Stimulated activated CD8-positive, alpha-beta memory T cell treated with anti-CD3 and anti-CD28 coated beads, Interleukin-7, amount 100 ng/mL, for 4 hours (primary cell): ENCODE data around the gene THEMIS2.
A peak's percentile ranks its signal among the peaks of the same experiment; 100 is the strongest.
"Not testable (repeated sequence)": the region's sequence is repeated elsewhere in the genome, so short reads cannot be mapped to it uniquely, and the experiment has no call there.

Experiments
- DNase-seq, 2 donors: peaks; one replicate each; pipeline ENCODE4 v3.0.0-alpha.2; 2020; ENCODE audit warnings: low read depth in 2 of 2

Gene THEMIS2

DNA sequence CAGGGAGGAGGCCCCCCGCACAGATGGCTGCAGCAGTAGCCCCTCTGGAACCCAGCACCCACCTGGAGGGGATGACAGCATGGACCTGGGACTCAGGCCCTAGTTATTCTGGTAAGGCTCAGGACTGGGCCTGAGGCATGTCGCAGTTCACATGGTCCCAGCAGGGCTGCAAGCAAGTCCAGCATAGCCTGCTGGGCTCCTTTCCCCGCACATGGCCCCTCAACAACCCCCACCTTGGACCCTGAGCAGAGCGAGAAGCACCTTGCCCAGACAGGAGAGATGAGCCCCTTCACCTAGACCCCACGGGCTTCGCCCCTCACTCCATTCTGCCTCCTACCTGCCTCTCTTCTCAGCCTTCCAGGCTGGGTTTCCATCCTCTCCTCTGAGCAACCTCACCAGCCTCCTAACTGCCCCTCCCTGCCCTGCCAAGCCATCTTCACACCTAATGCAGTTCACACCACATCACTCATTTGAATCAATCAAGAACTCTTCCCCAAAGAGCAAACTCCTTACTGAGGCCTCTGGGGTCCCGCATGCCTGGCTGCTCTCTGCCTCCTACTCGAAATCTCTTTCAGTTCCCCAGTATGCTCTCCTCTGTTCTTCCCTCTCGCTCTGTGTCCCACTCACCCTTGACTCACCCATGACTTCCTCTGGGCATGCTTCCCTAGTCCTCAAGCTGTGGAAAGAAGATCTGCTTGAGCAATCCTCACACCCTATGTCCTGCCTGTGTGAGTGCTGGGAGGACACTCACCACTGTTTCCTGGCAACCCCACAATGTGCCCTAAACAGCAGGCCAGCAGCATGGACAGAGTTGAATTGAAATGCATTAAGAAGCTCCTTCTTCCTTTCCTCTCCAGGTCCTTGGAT is 9.4 kb upstream of the THEMIS2 start:
- DNase-seq, result no peak

DNA sequence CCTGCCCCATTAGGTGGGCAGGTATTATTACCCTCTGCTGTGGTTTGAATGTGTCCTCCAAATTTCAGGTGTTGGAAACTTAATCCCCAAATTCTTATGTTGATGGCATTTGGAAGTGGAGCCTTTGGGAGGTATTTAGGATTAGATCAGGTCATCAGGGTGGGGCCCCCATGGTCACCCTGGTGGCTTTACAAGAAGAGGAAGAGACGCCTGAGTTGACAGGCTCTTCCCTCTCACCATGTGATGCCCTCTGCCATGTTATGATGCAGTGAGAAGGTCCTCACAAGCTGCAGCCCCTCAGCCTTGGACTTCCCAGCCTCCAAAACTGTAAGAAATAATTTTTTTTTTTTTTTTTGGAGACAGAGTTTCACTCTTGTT is 8.8 kb upstream of the THEMIS2 start:
- no peak for DNase-seq

DNA sequence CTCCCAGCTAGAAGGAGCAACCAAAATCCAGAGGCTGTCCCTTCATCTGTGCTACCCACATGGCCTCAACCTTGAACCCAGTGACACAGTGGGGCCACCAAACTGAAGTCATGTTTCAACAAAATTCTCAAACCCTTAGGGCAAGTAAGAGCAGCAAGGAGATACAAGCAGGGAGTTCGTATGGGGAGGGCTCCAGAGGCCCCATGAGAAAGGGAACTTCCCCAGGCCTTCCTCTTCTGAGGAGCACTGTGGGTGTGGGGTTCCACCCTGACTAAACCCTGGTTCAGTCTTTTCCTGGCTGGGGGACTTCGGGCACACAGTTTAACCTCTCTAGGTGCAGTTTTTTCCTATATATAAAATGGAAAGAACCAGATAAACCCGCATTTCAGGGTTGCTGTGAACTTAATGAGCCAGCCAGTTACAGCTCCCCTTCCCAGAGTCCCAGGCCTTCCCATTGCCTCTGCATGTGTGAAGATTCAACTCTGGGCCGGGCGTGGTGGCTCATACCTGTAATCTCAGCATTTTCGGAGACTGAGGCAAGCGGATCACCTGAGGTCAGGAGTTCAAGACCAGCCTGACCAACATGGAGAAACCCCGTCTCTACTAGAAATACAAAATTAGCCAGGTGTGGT is 8.0 kb upstream of the THEMIS2 start:
- no peak for DNase-seq

DNA sequence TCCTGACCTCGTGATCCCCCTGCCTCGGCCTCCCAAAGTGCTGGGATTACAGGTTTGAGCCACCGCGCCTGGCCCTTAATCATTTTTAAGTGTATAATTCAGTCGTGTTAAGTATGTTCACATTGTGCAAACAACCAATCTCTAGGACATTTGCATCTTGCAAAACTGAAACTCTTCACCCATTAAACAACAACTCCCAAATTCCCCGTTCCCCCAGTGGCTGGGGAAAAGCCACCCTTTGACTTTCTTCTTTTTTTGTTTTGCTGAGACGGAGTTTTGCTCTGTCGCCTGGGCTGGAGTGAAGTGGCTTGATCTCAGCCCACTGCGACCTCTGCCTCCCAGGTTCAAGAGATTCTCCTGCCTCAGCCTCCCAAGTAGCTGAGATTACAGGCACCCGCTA is 6.5 kb upstream of the THEMIS2 start:
- DNase-seq, result no peak

DNA sequence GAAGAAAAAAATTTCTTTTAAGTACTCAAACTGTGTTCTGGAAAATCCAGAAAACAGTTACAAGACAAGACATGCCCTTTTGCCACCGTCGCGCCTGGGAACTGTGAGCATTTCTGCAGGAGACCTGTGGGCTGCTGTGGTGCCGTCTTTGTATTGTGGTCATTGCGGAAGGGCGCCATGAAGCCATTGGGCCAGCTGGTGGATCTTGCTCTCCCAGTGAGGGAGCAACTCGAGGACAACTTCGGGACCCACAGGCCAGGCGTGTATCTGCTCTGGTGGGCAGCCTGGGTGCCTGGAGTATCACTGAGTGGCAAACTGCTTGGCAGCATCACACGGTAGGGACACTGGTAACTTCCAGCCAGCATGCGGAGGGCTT is 3.8 kb upstream of the THEMIS2 start:
- no peak for DNase-seq

DNA sequence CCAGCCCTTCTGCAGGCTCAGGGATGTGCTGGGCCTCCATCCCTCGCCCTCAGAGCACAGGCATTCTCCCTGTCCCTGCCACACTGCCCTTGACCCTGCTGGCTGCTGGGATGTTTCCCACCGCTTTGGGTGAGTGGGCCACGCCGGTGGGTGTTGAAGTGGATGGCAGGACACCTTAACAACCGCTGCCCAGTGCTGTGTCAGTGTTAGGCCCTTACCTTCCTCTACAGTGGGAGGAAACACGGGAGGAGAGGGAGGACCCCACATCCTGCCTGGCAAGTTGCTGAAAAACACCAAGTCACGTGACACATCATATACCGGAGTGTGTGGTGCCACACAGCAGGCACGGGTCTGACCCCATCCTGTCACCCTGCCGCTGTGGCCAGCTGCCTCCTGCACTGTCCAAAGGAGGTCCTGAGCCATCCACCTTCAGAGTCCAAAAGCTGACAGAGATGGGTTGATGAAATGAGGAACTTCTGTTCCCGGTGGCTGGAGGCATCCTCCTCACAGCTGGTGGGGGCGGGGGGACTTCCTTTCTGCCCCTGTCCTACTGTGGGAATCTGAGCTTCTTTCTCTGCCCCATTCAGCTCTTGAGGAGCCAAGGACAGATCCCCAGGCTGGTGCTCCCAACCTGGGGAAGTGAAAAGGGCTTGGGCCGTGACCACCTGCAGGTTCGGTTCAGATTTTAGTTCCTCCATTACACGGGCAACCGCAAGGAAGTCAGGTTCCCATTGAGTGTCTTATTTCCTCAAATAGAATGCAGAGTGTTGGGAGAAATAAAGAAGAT is 3.2 kb upstream of the THEMIS2 start:
- DNase-seq, result peak; percentile 48 to 50

DNA sequence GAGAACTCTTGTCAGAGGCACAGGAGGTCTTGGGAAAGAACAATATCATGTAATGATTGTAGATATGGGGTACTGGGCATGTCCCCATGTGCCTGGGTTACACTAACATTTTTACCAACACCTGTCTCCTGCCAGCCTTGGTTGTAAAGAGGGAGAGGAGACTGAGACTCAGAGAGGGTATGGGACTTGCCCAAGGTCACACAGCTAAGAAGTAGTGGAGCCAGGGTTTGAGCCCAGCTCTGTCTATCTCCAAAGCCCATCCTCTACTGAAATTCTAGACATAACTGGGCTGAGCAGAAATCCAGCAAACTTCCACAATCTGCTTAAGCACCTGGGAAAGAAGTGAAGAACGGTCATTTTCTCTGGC is 2.6 kb upstream of the THEMIS2 start:
- no peak for DNase-seq

DNA sequence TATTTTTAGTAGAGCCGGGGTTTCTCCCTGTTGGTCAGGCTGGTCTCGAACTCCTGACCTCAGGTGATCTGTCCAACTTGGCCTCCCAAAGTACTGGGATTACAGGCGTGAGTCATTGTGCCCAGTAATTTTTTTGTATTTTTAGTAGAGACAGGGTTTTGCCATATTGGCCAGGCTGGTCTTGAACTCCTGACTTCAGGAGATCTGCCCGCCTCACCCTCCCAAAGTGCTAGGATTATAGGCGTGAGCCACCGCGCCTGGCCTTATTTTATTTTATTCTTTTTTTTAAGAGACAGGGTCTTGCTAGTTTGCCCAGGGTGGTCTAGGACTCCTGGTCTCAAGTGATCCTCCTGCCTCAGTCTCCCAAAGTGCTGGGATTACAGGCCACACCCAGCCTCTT is 1.3 kb upstream of the THEMIS2 start:
- DNase-seq, result not testable (repeated sequence)

DNA sequence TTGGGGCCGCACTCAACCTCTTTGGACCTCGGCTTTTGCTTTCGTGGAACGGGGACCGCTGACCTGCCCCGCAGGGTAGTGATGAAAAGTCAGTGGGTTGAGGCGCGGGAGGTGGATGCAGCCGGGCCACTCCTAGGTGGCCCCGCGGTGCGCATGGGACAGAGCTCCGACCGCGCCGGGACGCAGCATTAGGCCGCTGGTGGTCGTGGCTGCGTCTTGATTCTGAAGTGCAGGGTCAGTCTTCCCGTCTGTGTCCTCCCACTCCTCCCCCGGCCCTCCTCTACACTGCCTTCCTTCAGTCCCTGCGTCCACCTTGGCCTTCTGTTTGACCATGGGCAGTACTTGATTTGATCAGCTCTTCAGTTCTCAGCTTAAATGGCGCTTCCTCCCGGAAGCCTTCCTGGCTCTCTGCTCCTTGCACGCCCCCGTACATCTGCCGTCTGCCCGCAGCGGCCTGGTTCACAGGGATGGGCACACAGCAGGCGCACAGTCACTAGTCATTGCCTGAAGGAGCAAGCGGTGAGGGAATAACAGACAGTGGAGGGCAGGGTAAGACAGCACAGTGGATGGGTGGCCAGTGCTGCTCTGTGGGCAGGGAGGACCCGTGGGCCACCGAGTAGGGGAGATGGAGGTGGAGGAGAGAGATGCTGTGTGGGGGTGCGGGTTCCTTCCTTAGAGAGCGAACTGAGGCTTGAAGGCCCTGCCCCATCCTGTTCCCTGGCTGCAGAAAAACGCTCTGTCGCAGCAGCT is 633 bp downstream of the THEMIS2 start:
- no peak for DNase-seq

DNA sequence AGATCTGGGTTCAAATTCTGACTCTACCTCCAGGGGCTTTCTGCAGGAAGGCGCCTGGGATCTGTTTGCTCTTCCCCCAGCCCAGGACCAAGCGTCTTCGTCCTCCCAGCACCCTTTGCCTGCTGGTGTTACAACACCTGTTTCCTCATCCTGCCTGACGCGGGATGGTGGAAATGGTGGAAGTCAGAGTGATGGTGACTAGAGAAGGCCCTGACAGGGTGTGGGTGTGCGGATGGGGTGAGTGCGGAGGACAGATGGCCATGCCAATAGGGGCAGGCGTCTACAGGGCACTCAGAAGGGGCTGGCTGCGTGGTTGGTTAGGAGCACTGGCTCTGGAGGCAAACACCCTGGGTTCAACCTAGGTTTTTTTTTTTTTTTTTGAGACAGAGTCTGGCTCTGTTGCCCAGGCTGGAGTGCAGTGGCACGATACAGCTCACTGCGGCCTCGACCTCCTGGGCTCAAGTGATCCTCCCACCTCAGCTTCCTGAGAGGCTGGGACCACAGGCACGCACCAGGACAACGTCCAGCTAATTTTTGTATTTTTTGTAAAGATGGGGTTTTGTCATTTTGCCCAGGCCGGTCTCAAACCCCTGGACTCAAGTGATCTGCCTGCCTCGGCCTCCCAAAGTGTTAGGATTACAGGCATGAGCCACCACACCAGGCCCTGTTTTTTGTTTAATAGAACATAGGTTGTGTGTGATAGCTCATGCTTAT is 1.5 kb downstream of the THEMIS2 start:
- no peak for DNase-seq

DNA sequence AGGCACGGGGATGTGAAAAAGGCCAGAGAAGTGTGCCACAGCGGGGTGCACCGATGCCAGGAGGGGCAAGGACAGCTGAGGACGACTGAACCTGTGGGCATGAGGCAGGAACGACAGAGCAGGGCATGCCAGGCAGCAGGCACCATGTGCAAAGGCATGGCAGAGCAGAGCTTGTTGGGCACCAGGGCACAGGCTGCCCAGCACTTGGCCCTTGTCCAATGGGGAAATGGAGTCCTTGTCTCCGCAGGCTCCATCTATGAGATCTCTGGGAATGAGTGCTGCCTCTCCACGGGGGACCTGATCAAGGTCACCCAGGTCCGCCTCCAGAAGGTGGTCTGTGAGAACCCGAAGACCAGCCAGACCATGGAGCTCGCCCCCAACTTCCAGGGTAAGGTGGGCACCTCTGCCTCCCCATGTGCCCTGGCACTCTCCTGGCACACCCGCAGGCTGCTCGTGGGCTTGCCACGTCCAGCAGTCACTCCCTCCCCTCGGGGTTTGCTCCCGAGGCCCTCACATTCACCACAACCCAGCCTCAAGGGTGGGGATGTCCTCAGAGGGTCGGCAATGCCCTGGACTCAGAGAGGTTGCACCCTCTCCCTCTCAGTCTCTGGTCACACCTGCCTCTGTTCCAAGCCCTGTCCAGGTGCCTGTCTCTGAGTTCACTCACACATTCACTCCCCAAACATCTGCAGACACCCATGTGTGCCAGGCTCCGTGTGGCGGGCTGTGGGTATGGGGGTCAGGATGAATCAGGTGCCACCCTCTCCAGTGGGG is 4.2 kb downstream of the THEMIS2 start:
- DNase-seq, result no peak

DNA sequence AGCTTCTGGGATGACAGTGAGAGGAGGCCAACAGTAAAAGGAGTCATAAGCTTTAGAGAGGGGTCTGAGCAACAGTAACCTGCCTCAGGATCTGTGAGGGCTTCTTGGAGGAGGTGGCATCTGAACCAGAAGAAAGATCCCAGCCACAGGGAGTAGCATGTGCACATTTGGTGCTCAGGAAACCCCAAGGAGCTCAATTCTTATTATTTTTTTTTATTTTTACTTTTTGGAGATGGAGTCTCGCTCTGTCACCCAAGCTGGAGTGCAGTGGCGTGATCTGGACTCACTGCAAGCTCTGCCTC is 4.7 kb downstream of the THEMIS2 start:
- no peak for DNase-seq

DNA sequence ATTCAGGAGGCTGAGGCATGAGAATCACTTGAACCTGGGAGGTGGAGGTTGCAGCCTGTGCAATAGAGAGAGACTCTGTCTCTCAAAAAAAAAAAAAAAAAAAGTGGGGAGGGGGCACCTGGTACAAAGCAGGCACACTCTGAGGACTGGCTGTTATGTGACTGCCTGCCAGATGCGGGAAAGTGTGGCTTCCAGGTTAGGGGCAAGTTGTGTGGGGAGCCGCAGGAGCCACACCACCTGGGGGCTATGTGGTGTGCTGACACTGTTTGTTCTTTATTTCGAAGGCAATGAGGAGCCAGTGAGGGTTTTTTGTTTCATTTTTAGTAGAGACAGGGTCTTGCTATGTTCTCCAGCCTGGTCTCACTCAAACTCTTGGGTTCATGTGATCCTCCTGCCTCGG is 5.7 kb downstream of the THEMIS2 start:
- no peak for DNase-seq

DNA sequence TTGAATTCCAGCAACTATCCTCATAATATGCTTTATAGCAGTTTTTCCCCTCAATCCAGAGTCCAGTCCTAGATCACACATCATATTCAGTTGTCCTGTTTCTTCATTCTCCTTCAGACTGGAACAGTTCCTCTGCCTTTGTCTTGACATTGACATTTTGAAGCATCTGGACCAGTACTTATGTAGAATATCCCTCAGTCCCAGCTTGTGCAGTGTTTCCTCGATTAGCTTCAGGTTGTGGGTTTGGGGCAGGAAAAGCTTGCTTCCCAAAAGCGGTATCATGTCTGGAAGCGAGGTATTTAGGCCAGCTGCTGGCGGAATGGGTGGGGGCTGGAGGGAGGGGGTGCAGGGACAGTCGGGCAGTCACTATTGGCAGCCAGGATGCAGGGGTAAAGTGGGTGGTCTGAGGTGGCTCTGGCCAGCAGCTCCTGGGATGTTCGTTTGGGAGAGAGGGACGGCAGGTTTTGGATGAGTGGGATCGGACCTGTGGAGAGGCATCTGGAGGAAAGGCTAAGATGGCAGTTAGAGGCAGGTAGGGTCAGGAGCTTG is 6.5 kb downstream of the THEMIS2 start:
- DNase-seq, result no peak

DNA sequence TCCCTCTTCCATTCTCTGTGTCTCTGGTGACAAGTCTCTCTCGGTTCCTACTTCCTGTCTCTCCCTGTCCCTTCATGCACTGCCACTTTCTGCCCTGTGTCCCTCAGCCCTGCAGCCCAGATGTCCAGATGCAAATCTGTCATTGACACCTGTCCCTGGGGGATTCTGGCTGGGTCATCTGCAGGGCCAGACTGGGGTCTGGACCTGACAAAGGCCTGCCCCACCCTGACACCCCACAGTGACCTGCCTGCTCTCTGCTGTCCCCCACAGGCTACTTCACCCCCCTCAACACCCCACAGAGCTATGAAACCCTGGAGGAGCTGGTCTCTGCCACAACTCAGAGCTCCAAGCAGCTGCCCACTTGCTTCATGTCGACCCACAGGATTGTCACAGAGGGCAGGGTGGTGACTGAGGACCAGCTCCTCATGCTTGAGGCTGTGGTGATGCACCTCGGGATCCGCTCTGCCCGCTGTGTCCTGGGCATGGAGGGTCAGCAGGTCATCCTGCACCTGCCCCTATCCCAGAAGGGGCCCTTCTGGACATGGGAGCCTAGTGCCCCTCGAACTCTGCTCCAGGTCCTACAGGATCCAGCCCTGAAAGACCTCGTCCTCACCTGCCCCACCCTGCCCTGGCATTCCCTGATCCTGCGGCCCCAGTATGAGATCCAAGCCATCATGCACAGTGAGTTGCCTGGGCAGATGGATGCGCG is 7.2 kb downstream of the THEMIS2 start:
- no peak for DNase-seq

DNA sequence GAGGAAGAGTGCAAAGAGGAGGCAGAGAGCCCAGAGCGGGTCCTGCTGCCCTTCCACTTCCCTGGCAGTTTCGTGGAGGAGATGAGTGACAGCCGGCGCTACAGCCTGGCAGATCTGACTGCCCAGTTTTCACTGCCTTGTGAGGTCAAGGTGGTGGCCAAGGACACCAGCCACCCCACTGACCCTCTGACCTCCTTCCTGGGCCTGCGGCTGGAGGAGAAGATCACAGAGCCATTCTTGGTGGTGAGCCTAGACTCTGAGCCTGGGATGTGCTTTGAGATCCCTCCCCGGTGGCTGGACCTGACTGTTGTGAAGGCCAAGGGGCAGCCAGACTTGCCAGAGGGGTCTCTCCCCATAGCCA is 10.2 kb downstream of the THEMIS2 start:
- no peak for DNase-seq

DNA sequence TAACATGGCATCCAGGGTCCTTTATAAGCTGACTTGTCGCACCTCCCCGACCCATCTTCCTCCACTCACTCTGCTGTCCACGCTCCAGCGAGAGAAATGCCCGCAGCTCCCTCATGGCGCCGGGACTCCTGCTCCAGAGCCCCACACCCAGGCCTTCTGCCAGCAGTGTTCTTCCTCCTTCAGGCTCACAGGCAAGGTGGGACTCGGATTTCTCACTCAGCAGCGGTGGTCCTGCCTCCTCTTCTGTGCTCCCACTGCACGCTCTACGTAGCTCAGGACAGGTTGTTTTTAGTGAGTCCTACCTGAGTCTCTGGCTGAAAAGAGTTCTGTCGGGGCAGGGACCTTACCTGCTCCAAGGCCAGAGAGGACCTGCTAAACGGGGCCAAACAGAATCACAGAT is 11.2 kb downstream of the THEMIS2 start:
- no peak for DNase-seq

DNA sequence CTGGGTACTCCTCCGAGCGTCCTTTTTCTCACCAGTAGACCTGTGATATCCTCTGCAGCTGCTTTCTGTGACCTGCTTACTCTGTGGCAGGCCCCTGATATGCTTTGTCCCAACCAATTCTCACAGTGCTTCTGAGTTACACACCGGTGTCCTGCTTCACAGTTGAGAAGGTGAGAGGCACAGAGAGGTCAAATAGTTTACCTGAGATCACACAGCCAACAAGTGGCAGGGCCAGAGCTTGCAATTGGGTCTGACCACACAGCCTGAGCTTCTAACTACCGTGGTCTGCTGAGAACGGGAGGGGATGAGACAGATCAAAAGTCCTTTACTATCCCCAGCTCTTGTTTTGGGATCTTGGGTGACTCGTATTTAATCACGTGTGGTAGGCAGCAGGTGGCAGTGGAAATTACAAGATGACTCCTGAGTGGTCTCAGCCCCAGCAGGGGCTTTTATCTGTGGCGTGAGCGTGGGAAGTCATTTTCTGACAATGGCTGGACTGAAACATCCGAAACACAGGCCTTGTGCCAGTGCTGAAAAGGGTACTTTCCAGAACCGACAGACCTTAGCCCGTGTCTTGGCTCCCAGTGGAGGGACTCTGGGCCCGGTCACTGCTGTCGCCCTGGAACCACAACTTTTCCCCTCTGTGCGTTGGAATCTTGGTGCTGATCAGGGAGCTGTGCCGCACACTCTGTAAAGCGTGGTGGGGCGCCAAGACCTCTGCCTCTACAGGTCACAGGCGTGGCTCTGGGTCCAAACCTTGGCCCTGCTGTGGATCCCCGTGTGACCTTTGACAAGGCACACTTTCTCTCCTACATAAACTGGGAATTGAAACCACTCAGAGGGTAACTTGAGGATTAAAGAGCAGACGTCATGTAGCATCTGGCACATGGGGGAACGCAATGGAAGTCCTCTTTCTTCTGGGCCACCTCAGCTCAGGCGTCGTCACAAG is 11.9 kb downstream of the THEMIS2 start:
- no peak for DNase-seq

DNA sequence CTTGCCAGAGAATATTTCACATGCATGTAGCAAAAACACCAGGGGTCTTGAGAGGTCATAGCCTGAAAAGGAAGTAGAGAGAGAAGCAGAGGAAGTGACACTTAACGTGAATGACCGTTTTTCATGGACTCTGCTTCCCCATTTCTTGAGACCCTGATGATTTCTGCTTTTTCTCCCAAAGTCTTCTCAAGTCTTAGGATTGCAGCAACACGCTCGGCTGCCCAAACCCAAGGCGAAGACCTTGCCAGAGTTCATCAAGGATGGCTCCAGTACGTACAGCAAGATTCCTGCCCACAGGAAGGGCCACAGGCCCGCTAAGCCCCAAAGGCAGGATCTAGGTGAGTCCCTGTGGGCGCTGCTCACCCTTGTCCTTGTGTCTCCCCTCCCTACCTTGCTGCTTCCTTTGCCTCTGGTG is 12.8 kb downstream of the THEMIS2 start:
- no peak for DNase-seq
